ENCODE data around the gene FBXO34.

- TF ChIP-seq, protein P1, sequence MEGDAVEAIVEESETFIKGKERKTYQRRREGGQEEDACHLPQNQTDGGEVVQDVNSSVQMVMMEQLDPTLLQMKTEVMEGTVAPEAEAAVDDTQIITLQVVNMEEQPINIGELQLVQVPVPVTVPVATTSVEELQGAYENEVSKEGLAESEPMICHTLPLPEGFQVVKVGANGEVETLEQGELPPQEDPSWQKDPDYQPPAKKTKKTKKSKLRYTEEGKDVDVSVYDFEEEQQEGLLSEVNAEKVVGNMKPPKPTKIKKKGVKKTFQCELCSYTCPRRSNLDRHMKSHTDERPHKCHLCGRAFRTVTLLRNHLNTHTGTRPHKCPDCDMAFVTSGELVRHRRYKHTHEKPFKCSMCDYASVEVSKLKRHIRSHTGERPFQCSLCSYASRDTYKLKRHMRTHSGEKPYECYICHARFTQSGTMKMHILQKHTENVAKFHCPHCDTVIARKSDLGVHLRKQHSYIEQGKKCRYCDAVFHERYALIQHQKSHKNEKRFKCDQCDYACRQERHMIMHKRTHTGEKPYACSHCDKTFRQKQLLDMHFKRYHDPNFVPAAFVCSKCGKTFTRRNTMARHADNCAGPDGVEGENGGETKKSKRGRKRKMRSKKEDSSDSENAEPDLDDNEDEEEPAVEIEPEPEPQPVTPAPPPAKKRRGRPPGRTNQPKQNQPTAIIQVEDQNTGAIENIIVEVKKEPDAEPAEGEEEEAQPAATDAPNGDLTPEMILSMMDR (IDR thresholded peaks at IDR 0.05) = no peak
- no peak for TF ChIP-seq POLR2A (IDR thresholded peaks at IDR 0.05)
Observed at GRCh38 chr14:55314449-55314848, 43.2 kb downstream of the FBXO34 start.

All from esophagus squamous epithelium (tissue), 4 donors.